B cell (primary cell): ENCODE data around the gene NDUFA13.

Source experiments
- EZH2 ChIP-seq: IDR thresholded peaks from 2 replicates; pipeline ENCODE4 v1.6.1; 2012; ENCODE audit warnings: borderline replicate concordance, low read depth, mild to moderate bottlenecking, moderate library complexity, low read length; ENCODE audit not compliant: insufficient read depth, poor library complexity, severe bottlenecking
- TF ChIP-seq, protein P1 (sequence below): fragments of 200-600 bp; IDR thresholded peaks from one replicate; pipeline ENCODE4 v1.8.0; 2022; ENCODE audit warnings: antibody characterized with exemption, mild to moderate bottlenecking

DNA sequence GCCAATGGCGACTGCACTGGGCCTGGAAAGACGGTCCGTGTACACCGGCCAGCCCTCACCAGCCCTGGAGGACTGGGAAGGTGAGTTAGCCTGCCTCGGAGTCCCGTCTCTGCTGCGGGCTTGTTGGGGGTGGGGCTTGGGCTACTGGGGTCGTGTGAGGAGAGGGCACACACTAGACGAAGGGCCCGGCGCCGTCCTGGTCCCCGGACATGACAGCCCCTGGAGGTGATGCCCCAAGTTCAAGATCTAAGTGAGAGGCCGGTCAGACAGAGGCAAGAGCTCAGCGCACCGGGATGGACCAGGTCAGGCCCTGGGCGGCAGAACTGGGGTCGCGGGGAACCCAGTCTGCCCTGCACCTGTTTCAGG is 23.7 kb downstream of the NDUFA13 start:
- TF ChIP-seq, protein P1, sequence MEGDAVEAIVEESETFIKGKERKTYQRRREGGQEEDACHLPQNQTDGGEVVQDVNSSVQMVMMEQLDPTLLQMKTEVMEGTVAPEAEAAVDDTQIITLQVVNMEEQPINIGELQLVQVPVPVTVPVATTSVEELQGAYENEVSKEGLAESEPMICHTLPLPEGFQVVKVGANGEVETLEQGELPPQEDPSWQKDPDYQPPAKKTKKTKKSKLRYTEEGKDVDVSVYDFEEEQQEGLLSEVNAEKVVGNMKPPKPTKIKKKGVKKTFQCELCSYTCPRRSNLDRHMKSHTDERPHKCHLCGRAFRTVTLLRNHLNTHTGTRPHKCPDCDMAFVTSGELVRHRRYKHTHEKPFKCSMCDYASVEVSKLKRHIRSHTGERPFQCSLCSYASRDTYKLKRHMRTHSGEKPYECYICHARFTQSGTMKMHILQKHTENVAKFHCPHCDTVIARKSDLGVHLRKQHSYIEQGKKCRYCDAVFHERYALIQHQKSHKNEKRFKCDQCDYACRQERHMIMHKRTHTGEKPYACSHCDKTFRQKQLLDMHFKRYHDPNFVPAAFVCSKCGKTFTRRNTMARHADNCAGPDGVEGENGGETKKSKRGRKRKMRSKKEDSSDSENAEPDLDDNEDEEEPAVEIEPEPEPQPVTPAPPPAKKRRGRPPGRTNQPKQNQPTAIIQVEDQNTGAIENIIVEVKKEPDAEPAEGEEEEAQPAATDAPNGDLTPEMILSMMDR, result no peak
- TF ChIP-seq EZH2, result no peak
